ENCODE data around the gene TMEM108. TPM values are rescaled to one million over a fixed set of nuclear protein-coding genes. Genes with fewer than 3 reads are reported as not detected.

The TMEM108 gene
- total RNA-seq, 4 donors from 2014 or later: 0.54 to 2.9 (median 1.4) TPM

GRCh38 chr3:133384331-133385027 is 346.3 kb downstream of the TMEM108 start:
- H3K4me3 ChIP-seq (ENCODE audit: low read depth, poor library complexity, severe bottlenecking): no peak overlapping the region
- TF ChIP-seq POLR2A (IDR thresholded peaks at IDR 0.05) (no peak), CTCF (IDR thresholded peaks at IDR 0.05) (no peak)
- 18 to 20% methylated on average over 13 of the region's 13 CpGs for WGBS, 2 donors
- DNase-seq (ENCODE audit: low spot score in 2 of 2): peak in 1 of 2 donors; percentile 84
- intact Hi-C loops (cut with DNase I; ENCODE audit: low total_unique reads): loop anchor here (10.0 kb wide), 1 partner anchor 340 kb away; no protein-coding TSS in a partner anchor

- no peak for DNase-seq (ENCODE audit: low spot score in 2 of 2)
- TF ChIP-seq CTCF (IDR thresholded peaks at IDR 0.05): no peak
- TF ChIP-seq POLR2A (IDR thresholded peaks at IDR 0.05): no peak
- intact Hi-C loops (cut with DNase I; ENCODE audit: low total_unique reads): loop anchor here (10.0 kb wide), 1 partner anchor 342 kb away; no protein-coding TSS in a partner anchor
- H3K4me3 ChIP-seq (ENCODE audit: low read depth, poor library complexity, severe bottlenecking): no peak overlapping the region
Measured at GRCh38 chr3:133386876-133387275, 348.7 kb downstream of the TMEM108 start.

GRCh38 chr3:133387341-133387740 is 349.1 kb downstream of the TMEM108 start:
- peak in 1 of 2 donors; percentile 64 for DNase-seq (ENCODE audit: low spot score in 2 of 2)
- H3K4me3 ChIP-seq (ENCODE audit: low read depth, poor library complexity, severe bottlenecking): no peak overlapping the region
- 49 to 50% methylated on average over 4 of the region's 4 CpGs for WGBS, 2 donors
- TF ChIP-seq POLR2A (IDR thresholded peaks at IDR 0.05): no peak
- no peak for TF ChIP-seq CTCF (IDR thresholded peaks at IDR 0.05)
- intact Hi-C loops (cut with DNase I; ENCODE audit: low total_unique reads): loop anchor here (10.0 kb wide), 1 partner anchor 343 kb away; no protein-coding TSS in a partner anchor

GRCh38 chr3:133388696-133389395 is 350.7 kb downstream of the TMEM108 start:
- no peak overlapping the region for H3K4me3 ChIP-seq (ENCODE audit: low read depth, poor library complexity, severe bottlenecking)
- intact Hi-C loops (cut with DNase I; ENCODE audit: low total_unique reads): loop anchor here (10.0 kb wide), 1 partner anchor 344 kb away; no protein-coding TSS in a partner anchor
- DNase-seq (ENCODE audit: low spot score in 2 of 2): peak in 1 of 2 donors; percentile 80
- WGBS, 2 donors: 63 to 73% methylated on average over 4 of the region's 4 CpGs
- no peak for TF ChIP-seq CTCF (IDR thresholded peaks at IDR 0.05)
- TF ChIP-seq POLR2A (IDR thresholded peaks at IDR 0.05): no peak

- H3K4me3 ChIP-seq (ENCODE audit: low read depth, poor library complexity, severe bottlenecking): no peak overlapping the region
- TF ChIP-seq POLR2A (IDR thresholded peaks at IDR 0.05) (no peak), CTCF (IDR thresholded peaks at IDR 0.05) (no peak)
- peak in 1 of 2 donors; percentile 26 for DNase-seq (ENCODE audit: low spot score in 2 of 2)
- intact Hi-C loops (cut with DNase I; ENCODE audit: low total_unique reads): loop anchor here (10.0 kb wide), 1 partner anchor 656 kb away; no protein-coding TSS in a partner anchor
- WGBS, 2 donors: 93 to 96% methylated on average over 4 of the region's 4 CpGs
Measured at GRCh38 chr3:133390715-133391114, 352.5 kb downstream of the TMEM108 start.

Measured in lower leg skin (tissue), 4 donors.